Measurements from ENCODE around the gene STK40.
A peak's percentile ranks its signal among the peaks of the same experiment; 100 is the strongest.

STK40 gene

GRCh38 chr1:36397378-36398230 lies 11.9 kb upstream of the STK40 start, which contains the start of gene LSM10:
TSS of gene LSM10 (minus strand) at chr1:36397908. CDS start at chr1:36394129, 3,779 bp downstream.
- DNase-seq (ENCODE audit: low read depth), result peak; percentile 79

GRCh38 chr1:36397083-36397377 lies 11.3 kb upstream of the STK40 start:
- DNase-seq (ENCODE audit: low read depth), result no peak

DNA sequence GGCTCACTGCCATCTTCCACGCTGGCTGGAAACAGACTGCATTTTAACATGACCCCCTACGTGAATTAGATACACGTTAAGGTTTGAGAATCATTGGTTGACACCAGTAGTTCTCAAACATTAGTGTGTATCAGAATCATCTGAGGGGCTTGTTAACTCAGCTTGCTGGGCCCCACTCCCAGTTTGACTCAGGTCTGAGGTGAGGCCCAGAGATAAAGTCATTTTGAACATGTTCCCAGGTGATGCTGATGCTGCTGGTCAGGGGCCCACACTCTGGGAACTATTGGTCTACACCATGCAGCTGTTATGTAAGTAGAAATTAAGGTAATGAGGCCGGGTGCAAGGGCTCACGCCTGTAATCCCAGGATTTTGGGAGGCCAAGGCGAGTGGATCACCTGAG lies 10.6 kb upstream of the STK40 start:
- no peak for DNase-seq (ENCODE audit: low read depth)

DNA sequence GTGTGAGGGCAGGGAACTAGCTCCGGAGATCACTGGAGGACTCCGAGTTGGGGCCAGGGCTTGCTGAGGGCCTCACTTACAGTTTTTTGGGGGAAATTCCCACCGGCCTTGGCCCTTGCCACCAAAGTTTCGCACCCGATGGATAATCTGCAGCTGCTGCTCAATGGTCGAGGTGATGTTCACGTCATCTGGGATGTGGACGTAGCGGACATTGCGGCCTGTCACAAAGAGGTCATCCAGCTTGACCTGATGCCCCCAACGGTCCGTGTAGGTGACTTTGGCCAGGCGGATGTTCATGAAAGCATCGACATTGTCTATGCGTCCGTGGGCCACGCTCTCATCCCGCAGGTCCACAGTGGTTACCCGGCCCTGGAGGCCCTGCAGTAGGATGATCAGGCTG lies 8.0 kb upstream of the STK40 start:
- DNase-seq (ENCODE audit: low read depth), result no peak

GRCh38 chr1:36392836-36393235 lies 7.1 kb upstream of the STK40 start:
- no peak for DNase-seq (ENCODE audit: low read depth)

GRCh38 chr1:36391271-36391670 lies 5.5 kb upstream of the STK40 start:
- no peak for DNase-seq (ENCODE audit: low read depth)

- DNase-seq (ENCODE audit: low read depth), result no peak
Observed at GRCh38 chr1:36390411-36390810, 4.7 kb upstream of the STK40 start.

DNA sequence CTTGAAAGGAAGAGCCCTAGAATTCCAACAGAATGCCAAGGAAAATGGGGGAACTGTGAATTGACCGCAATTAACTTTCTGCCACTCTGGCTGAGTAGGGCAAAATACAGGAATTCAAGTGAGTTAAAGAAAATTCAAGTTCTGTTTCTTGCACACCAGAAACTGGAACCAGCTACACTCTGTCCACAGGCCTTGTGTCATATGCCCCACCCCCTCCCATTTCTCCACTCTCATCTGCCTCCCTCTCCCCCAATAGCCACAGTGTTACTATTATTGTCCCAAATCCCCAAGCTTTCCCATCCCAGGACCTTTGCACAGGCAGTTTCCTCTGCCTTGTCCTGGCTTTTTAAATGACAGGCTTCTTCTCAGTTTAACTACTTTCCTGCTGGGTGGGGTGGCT lies 4.3 kb upstream of the STK40 start:
- DNase-seq (ENCODE audit: low read depth), result no peak

DNA sequence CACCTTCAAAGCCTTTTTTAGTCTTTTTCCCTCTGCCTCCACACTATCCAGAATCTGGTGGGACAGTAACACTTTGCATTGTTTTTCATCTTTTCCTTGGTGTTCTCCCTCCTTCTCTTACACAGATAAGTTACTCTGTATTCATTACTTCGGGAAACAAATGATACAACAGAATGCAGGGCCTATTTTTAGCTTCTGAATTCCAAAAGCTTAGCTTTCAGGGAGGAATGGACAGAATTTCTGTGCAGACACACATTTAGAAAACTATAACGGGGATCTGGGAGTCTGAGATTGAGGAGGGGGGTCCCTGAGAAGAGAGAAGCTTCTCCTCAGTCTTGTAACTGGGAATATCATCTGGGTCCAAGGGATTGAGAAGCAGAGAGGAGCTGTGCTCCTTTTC lies 3.5 kb upstream of the STK40 start:
- no peak for DNase-seq (ENCODE audit: low read depth)

DNA sequence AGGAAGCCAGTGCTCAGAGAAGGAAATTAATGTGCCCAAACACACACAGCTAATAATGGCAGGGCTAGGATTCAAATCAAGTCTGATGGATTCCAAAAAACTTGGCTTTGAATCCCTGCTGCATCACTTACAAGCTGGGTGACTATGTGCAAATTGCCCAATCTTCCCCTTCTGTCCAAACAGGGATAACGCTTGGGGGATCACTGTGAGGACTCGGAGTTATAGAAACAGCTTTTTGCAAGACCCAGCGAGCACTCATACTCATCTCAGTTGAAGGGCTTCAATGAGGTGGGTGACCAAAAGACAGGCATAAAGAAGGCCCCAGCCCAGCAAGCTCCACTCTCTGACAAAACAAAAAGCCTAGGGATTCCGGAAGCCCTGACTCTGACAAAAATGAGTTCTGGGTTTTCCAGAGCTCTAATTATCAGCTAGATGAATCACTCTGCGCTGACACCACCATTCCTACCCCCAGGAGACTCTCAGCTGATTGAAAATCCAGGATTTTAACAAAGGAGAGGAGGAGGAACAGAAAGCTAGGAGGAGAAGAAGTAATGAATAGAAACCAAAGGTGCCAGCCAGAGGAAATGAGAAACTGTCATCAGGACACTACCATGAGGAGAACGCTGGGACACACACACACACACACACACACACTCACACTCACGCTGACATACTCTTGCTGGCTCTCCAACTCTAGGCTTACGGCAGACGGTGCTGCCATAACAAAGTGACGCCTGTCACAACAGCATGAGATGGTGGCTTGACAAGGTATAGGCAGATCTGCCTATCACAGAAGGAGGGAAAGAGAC lies 1.6 kb upstream of the STK40 start:
- DNase-seq (ENCODE audit: low read depth), result no peak

GRCh38 chr1:36386265-36387140 lies 779 bp upstream of the STK40 start:
- DNase-seq (ENCODE audit: low read depth), result peak; percentile 82

DNA sequence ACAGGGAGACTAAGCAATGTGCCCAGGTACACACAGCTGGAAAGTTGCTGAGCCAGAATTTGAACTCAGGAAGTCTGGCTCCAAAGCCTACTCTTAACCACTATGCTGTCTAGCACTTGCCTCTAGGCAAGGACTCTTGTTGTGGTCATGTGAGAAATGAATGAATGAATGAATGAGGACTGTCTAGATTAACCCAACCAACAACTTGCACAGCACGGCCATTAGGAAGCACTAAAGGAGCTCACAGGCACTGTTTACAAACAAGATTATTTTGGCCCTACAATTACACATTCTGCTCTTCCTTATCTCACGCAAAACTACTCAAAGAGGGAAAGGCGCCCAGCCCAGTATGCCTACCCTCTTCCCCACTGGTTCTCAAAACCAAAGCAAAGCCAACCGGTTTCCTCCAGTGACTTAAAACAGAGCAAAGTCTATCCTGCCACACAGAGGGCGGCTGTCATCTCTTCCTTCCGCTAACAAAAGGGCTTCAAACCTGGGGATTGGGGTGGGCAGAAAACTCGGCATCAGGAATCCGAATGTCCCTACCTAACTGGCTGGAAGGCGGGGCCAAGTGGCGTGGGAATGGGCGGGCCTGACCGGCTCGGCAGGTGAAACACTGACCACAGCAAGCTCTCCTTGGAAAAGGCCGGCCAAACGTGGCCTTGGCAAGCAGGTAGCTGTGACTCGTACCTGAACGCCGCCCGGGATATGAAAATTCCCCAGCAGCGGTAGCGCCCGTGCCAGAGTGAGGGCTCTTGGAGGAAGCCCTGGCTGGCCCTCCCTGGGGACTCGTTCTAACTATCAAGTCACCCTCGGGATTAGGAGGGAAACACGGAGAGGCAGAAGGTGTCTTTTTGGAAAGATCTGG lies 948 bp downstream of the STK40 start:
- DNase-seq (ENCODE audit: low read depth), result no peak

GRCh38 chr1:36383240-36383639 lies 2.5 kb downstream of the STK40 start:
- no peak for DNase-seq (ENCODE audit: low read depth)

GRCh38 chr1:36382669-36383068 lies 3.1 kb downstream of the STK40 start:
- no peak for DNase-seq (ENCODE audit: low read depth)

GRCh38 chr1:36382231-36382630 lies 3.5 kb downstream of the STK40 start:
- no peak for DNase-seq (ENCODE audit: low read depth)

GRCh38 chr1:36381405-36381804 lies 4.3 kb downstream of the STK40 start:
- no peak for DNase-seq (ENCODE audit: low read depth)

DNA sequence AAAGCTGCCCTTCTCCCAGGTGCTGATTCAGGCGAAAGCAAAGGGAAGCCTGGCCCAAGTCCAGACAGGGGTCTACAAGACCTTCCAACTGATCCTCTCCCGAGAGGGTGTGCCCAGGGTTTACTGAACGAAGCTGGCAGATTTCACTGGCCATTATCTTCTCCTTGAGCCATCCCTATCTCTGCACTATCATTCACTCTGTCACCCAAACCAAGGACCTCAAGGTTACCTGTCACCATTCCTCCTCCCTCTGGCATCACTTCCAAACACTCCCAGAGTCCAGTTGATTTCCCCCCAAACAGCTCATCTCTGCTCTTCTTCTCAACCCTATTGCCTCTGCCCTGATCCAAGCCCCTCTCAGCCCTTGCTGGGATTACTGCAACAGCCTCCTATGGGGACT lies 4.9 kb downstream of the STK40 start:
- DNase-seq (ENCODE audit: low read depth), result no peak

DNA sequence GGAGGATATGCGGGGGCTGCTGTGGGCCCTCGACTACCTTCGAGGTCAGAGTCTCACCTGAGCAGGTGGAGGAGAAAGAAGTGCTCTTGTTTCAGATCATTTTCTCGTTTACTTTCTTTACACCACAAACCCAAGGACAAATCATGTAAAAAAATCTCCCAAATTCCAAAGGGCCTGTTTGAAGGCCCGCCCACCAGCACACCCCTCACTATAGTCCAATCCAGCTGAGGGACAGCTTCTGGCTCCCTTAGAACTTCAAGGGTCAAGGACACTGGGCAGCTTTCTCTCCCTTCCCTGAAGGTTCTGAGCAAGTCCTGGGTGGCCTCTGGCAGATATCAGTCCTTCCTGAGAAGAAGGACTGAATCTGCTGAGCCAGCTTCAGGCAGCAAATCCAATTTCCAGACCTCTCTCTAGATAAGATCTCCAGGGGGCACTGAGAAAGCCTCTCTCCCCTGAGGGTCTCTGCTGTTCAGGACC lies 5.5 kb downstream of the STK40 start:
- DNase-seq (ENCODE audit: low read depth), result no peak

DNA sequence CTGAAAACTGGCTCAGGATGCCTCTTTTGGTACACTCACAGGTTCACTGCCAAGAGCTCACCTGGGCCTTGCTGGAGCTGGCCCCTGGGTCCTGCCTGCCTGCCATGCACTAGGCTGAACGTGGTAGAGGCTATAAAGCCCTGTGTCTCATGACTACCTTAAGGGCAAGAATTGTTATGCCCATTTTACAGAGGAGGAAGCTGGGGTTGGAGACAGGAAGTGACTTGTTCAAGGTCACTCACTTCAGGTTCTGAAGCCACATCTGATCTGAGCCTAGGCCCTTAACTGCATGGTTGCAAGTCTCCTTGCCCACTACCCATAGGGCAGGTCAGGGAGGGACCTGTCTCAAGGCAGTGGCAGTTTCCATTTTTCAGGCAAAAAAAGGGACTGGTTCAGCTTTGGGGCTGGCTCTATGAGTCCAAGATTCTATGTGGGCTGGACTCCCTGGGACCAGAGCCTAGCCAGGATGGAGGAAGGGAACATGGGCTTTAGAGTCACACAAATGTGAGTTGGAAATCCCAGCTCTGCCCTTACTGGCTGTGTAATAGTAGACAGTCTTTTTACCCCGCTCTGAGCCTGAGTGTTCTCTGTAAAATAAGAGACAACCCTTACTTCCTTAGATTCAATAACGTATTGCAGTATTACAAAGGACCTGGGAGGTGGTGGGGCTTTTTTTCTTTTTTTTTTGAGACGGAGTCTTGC lies 7.8 kb downstream of the STK40 start:
- no peak for DNase-seq (ENCODE audit: low read depth)

- DNase-seq (ENCODE audit: low read depth), result no peak
Observed at GRCh38 chr1:36372617-36373016, 13.1 kb downstream of the STK40 start.

All from activated T-helper 1 cell treated with Interleukin-2 at 50 U/mL for 16 hours (primary cell).